H9 (cell line): ENCODE measurements around the gene C3orf70. TPM values are rescaled to one million over a fixed set of nuclear protein-coding genes. Genes with fewer than 3 reads are reported as not detected.

Experiments
- DNase-seq: peaks from one replicate; pipeline ENCODE4 v3.0.0-alpha.2; 2017
- H2AFZ ChIP-seq: one replicate; pipeline ENCODE4 v1.6.1; 2013; ENCODE audit warnings: mild to moderate bottlenecking, low read length, control low read depth, moderate library complexity
- H2AK5ac ChIP-seq: 2 replicates; pipeline ENCODE4 v1.6.1; 2013; ENCODE audit warnings: low read length, control low read depth, mixed read lengths; ENCODE audit not compliant: insufficient read length
- H2BK120ac ChIP-seq: one replicate; pipeline ENCODE4 v1.6.1; 2013; ENCODE audit warnings: low read depth, mild to moderate bottlenecking, low read length, control low read depth, inconsistent platforms; ENCODE audit not compliant: poor library complexity, severe bottlenecking
- H2BK12ac ChIP-seq: 2 replicates; pipeline ENCODE4 v1.6.1; 2013; ENCODE audit warnings: low read length, control low read depth, mixed read lengths, low read depth; ENCODE audit not compliant: insufficient read length
- H2BK15ac ChIP-seq: 2 replicates; pipeline ENCODE4 v1.6.1; 2013; ENCODE audit warnings: low read depth, low read length, control low read depth
- H2BK20ac ChIP-seq: one replicate; pipeline ENCODE4 v1.6.1; 2013; ENCODE audit warnings: low read depth, mild to moderate bottlenecking, low read length, control low read depth, inconsistent platforms; ENCODE audit not compliant: poor library complexity, severe bottlenecking
- H2BK5ac ChIP-seq: 2 replicates; pipeline ENCODE4 v1.6.1; 2013; ENCODE audit warnings: low read length, control low read depth, mixed read lengths; ENCODE audit not compliant: insufficient read length
- H3K14ac ChIP-seq: 2 replicates; pipeline ENCODE4 v1.6.1; 2013; ENCODE audit warnings: low read length, control low read depth; ENCODE audit not compliant: insufficient read depth
- H3K18ac ChIP-seq: 2 replicates; pipeline ENCODE4 v1.6.1; 2013; ENCODE audit warnings: low read depth, mild to moderate bottlenecking, mixed read lengths, low read length, control low read depth; ENCODE audit not compliant: insufficient read length
- H3K23ac ChIP-seq: 2 replicates; pipeline ENCODE4 v1.6.1; 2013; ENCODE audit warnings: low read length, control low read depth, mixed read lengths, low read depth; ENCODE audit not compliant: insufficient read length
- H3K23me2 ChIP-seq: 2 replicates; pipeline ENCODE4 v1.6.1; 2013; ENCODE audit warnings: low read depth, mild to moderate bottlenecking, mixed read lengths, low read length, control low read depth; ENCODE audit not compliant: insufficient read length, poor library complexity, severe bottlenecking
- H3K27ac ChIP-seq: 2 replicates; pipeline ENCODE4 v1.5.1; 2013; ENCODE audit warnings: low read length, control low read depth, mixed read lengths, low read depth; ENCODE audit not compliant: insufficient read length
- H3K27me3 ChIP-seq: 2 replicates; pipeline ENCODE4 v1.6.1; 2013; ENCODE audit warnings: low read length, control low read depth, inconsistent platforms; ENCODE audit not compliant: insufficient read depth
- H3K4ac ChIP-seq: 2 replicates; pipeline ENCODE4 v1.6.1; 2013; ENCODE audit warnings: low read depth, mild to moderate bottlenecking, control low read depth, inconsistent platforms, low read length, moderate library complexity
- H3K4me1 ChIP-seq: 2 replicates; pipeline ENCODE4 v1.6.1; 2013; ENCODE audit warnings: low read length, control low read depth, inconsistent platforms; ENCODE audit not compliant: insufficient read depth
- H3K4me2 ChIP-seq: 2 replicates; pipeline ENCODE4 v1.6.1; 2013; ENCODE audit warnings: low read length, control low read depth, mixed read lengths; ENCODE audit not compliant: insufficient read length, insufficient read depth
- H3K56ac ChIP-seq: 2 replicates; pipeline ENCODE4 v1.6.1; 2013; ENCODE audit warnings: low read depth, mild to moderate bottlenecking, mixed read lengths, low read length, control low read depth; ENCODE audit not compliant: insufficient read length
- H3K79me1 ChIP-seq: 2 replicates; pipeline ENCODE4 v1.6.1; 2013; ENCODE audit warnings: low read depth, mild to moderate bottlenecking, moderate library complexity, low read length, control low read depth, inconsistent platforms; ENCODE audit not compliant: insufficient read depth, poor library complexity, severe bottlenecking
- H3K79me2 ChIP-seq: 2 replicates; pipeline ENCODE4 v1.6.1; 2013; ENCODE audit warnings: low read length, control low read depth, inconsistent platforms; ENCODE audit not compliant: insufficient read depth
- H3K9ac ChIP-seq: 2 replicates; pipeline ENCODE4 v1.6.1; 2013; ENCODE audit warnings: low read length, control low read depth, mixed read lengths; ENCODE audit not compliant: insufficient read length; ENCODE audit errors: extremely low read depth
- H3K9me3 ChIP-seq: one replicate; pipeline ENCODE4 v1.6.1; 2013; ENCODE audit warnings: low read depth, low read length, inconsistent platforms; ENCODE audit not compliant: control insufficient read depth
- H3T11ph ChIP-seq: one replicate; pipeline ENCODE4 v1.6.1; 2013; ENCODE audit warnings: mild to moderate bottlenecking, low read length, control low read depth, inconsistent platforms
- H4K20me1 ChIP-seq: one replicate; pipeline ENCODE4 v1.6.1; 2013; ENCODE audit not compliant: control insufficient read depth, insufficient read length, insufficient read depth
- H4K5ac ChIP-seq: 2 replicates; pipeline ENCODE4 v1.6.1; 2013; ENCODE audit warnings: low read depth, mild to moderate bottlenecking, mixed read lengths, low read length, control low read depth; ENCODE audit not compliant: insufficient read length
- H4K8ac ChIP-seq: replicated peaks from 2 replicates; pipeline ENCODE4 v1.6.1; 2013; ENCODE audit warnings: low read length, control low read depth, mixed read lengths, low read depth; ENCODE audit not compliant: insufficient read length
- H4K91ac ChIP-seq: 2 replicates; pipeline ENCODE4 v1.6.1; 2013; ENCODE audit warnings: low read depth, mild to moderate bottlenecking, moderate library complexity, mixed read lengths, low read length, control low read depth; ENCODE audit not compliant: insufficient read length
- H3K27ac Mint-ChIP-seq, 3 experiments: 2 replicates in 2 of 3; 3 replicates in 1 of 3; pipeline ENCODE4 v1.8.0; 2020 to 2021; ENCODE audit warnings: mixed read lengths in 3 of 3, mild to moderate bottlenecking in 1 of 3, moderate library complexity in 1 of 3
- H3K27me3 Mint-ChIP-seq: 2 replicates; pipeline ENCODE4 v1.8.0; 2021; ENCODE audit warnings: low read depth, mild to moderate bottlenecking, moderate library complexity, mixed read lengths
- H3K36me3 Mint-ChIP-seq, 3 experiments: 2 replicates in 2 of 3; 3 replicates in 1 of 3; pipeline ENCODE4 v1.8.0; 2020 to 2021; ENCODE audit warnings: low read depth in 3 of 3, mixed read lengths in 3 of 3; ENCODE audit not compliant: insufficient read depth in 1 of 3
- H3K4me1 Mint-ChIP-seq, 2 experiments: 2 replicates each; pipeline ENCODE4 v1.8.0; 2020; ENCODE audit warnings: mixed read lengths in 2 of 2
- H3K4me3 Mint-ChIP-seq, 2 experiments: 2 replicates in 1 of 2; 3 replicates in 1 of 2; pipeline ENCODE4 v1.8.0; 2020 to 2021; ENCODE audit warnings: mild to moderate bottlenecking in 2 of 2, mixed read lengths in 2 of 2, moderate library complexity in 1 of 2
- H3K9me3 Mint-ChIP-seq, 2 experiments: 2 replicates in 1 of 2; 3 replicates in 1 of 2; pipeline ENCODE4 v1.8.0; 2020; ENCODE audit warnings: mild to moderate bottlenecking in 2 of 2, mixed read lengths in 2 of 2, moderate library complexity in 1 of 2
- WGBS: extraction: QIAGEN DNeasy Blood & Tissue Kit; methylation state at CpG from one replicate; pipeline ENCODE4 v1.1.7; 2013; ENCODE audit warnings: missing lambda C conversion rate, low lambda C conversion rate, mixed read lengths; ENCODE audit not compliant: insufficient read length; ENCODE audit errors: extremely low coverage; 5-methylcytosine and 5-hydroxymethylcytosine counted together
- total RNA-seq: library from RNA; stranded (reverse); gene quantifications from 2 replicates; pipeline ENCODE4 v1.2.1, GENCODE V29; 2021
- TF ChIP-seq, protein P1 (sequence below): fragments of 200-600 bp; sonication (generic); conservative IDR thresholded peaks from 3 replicates; pipeline ENCODE4 v1.8.0; 2021; ENCODE audit warnings: antibody characterized with exemption, mild to moderate bottlenecking

Gene C3orf70
- total RNA-seq, 1 experiment from 2014 or later: 0.52 TPM

DNA sequence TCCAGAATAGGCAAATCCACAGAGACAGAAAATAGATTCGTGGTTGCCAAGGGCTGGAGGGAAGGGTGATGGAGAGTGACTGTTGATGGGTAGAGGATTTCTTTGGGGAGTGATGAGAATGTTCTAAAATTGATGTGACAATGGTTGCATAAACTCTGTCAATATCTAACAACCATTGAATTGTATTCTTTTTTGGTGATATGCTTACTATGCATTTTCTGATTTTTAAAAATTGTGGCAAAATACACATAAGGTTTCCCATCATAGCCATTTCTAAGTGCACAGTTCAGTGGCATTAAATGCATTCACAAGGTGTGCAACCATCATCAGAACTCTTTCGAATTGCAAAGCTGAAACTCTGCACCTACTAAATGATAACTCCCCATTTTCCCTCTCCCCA, 44.2 kb upstream of the C3orf70 start:
- DNase-seq: no peak
- TF ChIP-seq, protein P1, sequence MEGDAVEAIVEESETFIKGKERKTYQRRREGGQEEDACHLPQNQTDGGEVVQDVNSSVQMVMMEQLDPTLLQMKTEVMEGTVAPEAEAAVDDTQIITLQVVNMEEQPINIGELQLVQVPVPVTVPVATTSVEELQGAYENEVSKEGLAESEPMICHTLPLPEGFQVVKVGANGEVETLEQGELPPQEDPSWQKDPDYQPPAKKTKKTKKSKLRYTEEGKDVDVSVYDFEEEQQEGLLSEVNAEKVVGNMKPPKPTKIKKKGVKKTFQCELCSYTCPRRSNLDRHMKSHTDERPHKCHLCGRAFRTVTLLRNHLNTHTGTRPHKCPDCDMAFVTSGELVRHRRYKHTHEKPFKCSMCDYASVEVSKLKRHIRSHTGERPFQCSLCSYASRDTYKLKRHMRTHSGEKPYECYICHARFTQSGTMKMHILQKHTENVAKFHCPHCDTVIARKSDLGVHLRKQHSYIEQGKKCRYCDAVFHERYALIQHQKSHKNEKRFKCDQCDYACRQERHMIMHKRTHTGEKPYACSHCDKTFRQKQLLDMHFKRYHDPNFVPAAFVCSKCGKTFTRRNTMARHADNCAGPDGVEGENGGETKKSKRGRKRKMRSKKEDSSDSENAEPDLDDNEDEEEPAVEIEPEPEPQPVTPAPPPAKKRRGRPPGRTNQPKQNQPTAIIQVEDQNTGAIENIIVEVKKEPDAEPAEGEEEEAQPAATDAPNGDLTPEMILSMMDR: no peak
- Histone ChIP-seq H3K4ac (no peak overlapping the region), H2AFZ (no peak overlapping the region), H4K5ac (no peak overlapping the region), H3K56ac (no peak overlapping the region), H3K79me2 (no peaks in the 10 kb centered on the region), H3T11ph (no peak overlapping the region), H4K91ac (no peak overlapping the region), H4K20me1 (no peaks in the 10 kb centered on the region), H3K23ac (no peak overlapping the region), H3K9ac (no peak overlapping the region), H2BK5ac (no peak overlapping the region), H3K23me2 (no peaks in the 10 kb centered on the region), H3K4me1 (no peaks in the 10 kb centered on the region), H3K18ac (no peak overlapping the region), H3K9me3 (no peaks in the 10 kb centered on the region), H2BK20ac (no peak overlapping the region), H3K27me3 (no peaks in the 10 kb centered on the region), H2BK15ac (no peak overlapping the region), H4K8ac (no peak overlapping the region), H3K27ac (no peak overlapping the region), H2BK12ac (no peak overlapping the region), H2BK120ac (no peak overlapping the region), H3K4me2 (no peak overlapping the region), H2AK5ac (no peak overlapping the region), H3K79me1 (no peaks in the 10 kb centered on the region), H3K14ac (no peak overlapping the region)
- no CpG with 5 or more reads among the region's 2 CpGs for WGBS
- Mint-ChIP-seq H3K27me3 (peaks cover 2% of the 10 kb centered on the region; the same call in 1 of the 2 replicates), H3K27ac (no peak overlapping the region), H3K36me3 (no peaks in the 10 kb centered on the region), H3K9me3 (peaks cover 5 to 6% of the 10 kb centered on the region in 2 experiments; a peak in 3 of 5 replicates), H3K4me3 (no peak overlapping the region), H3K4me1 (no peaks in the 10 kb centered on the region)
